Stimulated activated naive CD4-positive, alpha-beta T cell treated with Interleukin-2 at 50 U/mL for 16 hours (primary cell): ENCODE results near the gene STRN3.

Source experiments
- DNase-seq: peaks from one replicate; lab custom pipeline; 2025; lab: John Stamatoyannopoulos, UW

Gene STRN3

DNA sequence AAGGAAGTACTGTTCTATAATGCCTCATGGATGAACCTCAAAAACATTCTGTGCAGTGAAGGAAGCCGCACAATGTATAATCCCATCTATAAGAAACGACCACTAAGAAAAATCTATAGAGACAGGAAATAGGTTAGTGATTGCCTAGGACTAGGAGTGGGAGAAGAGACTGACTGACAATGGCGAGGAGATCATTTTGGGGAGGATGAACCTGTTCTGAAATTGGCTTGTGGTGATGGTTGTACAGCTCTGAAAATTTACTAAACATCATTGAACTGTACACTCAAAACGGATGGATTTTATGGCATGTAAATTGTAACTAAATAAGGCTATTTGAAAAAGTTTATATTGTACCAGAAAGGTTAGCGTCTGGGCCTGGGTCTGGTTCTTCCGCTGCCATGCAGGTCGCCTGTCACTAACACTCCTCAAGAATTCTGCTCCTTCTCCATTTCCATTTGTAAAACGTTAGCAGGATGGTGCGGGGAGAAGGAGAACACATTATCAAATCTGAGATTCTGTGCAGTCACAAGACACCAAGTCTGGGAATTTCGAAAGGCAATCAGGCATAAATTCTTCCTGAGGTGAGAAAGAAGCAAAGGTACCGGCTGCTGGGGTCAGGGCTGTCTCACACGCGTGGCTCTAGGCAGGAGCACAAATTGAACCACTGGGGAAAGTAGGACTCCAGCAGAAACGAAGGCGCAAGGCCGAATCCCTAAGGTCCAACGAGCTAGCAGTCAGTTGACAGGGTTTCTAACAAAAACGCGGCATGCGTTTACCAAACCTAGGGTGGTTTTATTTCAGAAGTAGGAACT lies 152.7 kb downstream of the STRN3 start:
- no peak for DNase-seq

GRCh38 chr14:30872602-30873001 lies 153.6 kb downstream of the STRN3 start:
- no peak for DNase-seq

DNA sequence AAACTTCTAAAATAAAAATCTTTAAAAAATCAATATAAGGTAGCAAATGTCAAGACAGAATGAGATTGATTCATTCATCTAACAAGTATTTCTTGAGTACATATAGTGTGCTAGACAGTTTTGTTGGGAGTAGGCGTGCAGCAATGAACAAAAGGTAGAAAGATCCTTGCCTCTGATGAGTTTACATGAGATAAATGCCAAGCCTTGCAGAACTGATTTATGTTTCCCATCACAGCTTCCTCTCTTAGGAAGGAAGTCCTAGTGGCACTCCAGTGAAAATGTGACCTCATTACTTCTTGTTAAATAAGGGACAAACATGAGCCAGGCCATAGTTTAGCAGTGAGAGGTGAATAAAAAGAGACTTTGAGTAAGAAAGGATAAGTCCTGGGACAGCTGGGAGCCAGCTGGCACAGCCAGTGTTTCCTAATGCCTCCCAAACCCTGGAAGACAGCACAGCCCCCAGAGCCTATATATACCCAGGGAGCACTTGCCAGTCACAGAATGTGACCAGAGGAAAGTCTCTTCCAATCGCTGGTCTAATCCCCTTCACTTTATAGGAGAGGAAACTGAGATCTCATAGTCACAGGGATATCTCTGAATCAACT lies 156.5 kb downstream of the STRN3 start:
- DNase-seq, result no peak

- DNase-seq, result no peak
Measured at GRCh38 chr14:30868736-30869135, 157.4 kb downstream of the STRN3 start.

- no peak for DNase-seq
Measured at GRCh38 chr14:30864934-30865333, 161.2 kb downstream of the STRN3 start.

DNA sequence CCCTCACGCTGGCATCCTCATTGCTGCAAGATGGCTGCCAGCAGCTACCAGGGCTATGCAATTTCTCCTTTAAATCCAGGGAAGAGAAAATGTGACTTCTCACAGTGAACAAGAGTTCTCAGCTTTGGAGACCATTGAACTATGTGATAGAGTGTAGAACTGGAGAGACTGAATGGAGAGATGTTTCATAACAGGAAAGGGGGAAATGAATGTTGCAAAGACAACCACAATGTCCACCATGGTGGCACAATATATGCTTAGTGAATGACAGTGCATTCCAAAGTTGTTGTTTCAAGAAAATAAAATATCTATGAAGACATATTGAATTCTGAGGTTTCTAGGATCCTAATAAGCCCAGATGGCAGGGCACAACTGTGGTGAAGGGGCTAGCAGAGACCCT lies 165.0 kb downstream of the STRN3 start:
- DNase-seq, result no peak

GRCh38 chr14:30855345-30856037 lies 170.7 kb downstream of the STRN3 start:
- no peak for DNase-seq

DNA sequence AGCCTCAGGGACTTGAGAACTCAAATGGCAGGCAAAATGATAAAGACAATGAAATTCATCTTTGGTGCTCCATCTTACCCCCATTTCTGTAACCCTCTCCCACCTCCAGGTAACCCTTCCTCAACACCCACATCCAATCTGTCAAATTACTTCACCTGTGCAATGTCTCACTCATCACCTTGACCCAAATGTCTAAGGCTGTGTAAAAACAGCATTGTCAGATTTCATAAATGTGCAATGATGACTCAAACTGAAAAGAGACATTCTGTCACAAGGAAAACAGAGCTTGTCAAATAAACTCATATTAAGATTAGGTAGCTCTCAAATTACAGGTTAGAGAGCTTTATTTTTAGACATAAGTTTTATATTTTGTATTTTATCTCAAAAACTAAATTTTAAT lies 171.7 kb downstream of the STRN3 start:
- no peak for DNase-seq

DNA sequence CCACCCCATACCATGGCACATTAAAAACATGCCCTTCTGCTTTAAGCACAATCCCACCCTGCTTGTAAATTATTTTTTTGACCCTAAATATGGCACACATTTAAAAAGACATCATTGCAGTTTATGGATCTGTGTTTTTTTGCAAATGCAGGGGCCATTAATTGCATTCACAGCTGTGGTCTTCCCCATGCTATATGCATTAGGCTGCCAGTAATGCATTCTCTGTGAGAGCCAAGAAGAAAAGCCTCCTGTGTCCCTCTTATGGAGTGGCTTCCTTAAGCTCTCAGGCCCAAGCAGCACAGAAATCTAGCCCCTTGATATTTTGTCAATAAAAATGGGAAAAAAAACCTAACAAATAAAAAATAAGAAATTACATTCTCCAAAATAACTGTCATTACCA lies 172.2 kb downstream of the STRN3 start:
- DNase-seq, result no peak

DNA sequence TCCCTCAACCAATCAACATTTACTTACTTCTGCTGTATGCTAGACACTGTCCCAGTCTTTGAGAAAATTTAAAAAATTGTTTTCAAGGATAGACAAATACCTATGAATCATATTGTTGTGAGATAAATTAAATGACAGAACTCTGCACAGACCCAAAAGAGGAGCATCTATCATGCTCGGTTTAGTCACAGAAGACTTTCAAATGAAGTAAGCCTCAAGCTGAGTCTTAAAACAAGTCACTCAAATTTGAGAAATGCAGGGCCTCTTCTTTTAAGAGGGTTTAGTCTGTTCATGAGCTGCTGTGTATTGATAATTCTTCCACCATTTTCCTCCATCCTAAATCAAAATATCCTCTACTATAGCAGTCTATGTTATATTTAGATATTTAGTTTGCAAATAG lies 176.2 kb downstream of the STRN3 start:
- no peak for DNase-seq

DNA sequence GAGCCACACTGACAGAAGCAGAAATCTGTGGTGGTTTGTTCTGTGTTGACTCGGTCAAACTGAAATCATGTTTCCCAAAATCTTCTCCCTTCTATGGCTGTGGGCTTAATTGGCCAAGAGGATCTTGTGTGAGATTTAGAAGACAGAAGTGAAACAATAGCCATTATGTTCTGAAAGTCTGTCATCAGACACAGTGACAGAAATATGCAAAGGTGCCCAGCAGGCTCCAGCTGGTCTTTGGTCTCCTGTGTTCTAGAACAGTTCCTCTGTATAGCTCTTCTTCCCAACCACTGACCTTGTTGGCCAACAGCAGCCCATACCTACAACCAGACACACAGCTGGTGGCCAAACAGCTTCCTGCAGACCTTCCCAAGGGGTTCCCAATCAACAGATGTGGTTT lies 176.8 kb downstream of the STRN3 start:
- DNase-seq, result no peak

DNA sequence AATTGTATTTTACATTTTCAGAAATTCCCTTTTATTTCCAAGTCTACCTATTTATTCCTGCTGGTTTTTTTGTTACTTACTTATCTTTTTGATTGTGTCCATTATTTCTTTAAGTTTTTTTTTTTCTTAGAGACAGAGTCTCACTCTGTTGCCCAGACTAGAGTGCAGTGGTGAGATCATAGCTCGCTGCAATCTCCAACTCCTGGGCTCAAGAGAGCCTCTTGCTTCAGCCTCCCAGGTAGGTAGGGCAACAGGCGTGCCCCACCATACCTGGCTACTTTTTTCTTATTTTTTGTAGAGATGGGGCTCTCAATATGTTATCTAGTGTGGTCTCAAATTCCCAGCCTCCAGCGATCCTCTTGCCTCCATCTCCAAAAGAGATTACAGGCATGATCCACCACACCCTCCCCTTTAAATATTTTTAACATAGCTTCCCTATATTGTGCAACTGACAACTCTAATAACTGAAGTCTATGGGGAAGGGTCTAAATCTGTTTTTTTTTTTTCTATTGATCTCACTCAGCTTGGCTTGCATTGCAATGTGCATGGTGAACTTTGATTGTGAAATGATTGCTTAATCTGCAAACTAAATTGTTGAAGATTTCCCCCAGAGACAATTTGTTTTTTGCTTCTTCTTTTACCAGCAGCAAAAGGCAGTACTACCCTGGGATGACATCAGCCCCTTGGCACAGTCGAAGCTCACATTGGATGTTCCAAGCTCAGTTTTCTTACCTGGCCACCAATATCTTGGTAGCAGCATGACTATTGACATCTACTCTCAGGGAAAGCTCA lies 177.5 kb downstream of the STRN3 start:
- DNase-seq, result no peak
